ENCODE results near the gene PGF. TPM values are rescaled to one million over a fixed set of nuclear protein-coding genes. Genes with fewer than 3 reads are reported as not detected.

Gene PGF
- total RNA-seq, 1 donor from 2014 or later = 4.2 TPM

- peaks cover 58% of the 10 kb centered on the region for H3K4me1 ChIP-seq
These were observed 38.2 kb downstream of the PGF start for GRCh38 chr14:74917178-74917543.

GRCh38 chr14:74915826-74916225, 39.6 kb downstream of the PGF start:
- intact Hi-C loops (cut with micrococcal nuclease) = loop anchor here (10.0 kb wide), 1 partner anchor 169 kb away; no protein-coding TSS in a partner anchor
- no peak for DNase-seq
- Histone ChIP-seq H3K9me3 (replicated peaks) (no peaks in the 10 kb centered on the region), H3K27ac (replicated peaks) (peak overlapping the region; percentile 93), H3K4me1 (peaks cover 55% of the 10 kb centered on the region), H3K4me3 (no peak overlapping the region), H3K36me3 (no peaks in the 10 kb centered on the region), H3K27me3 (ENCODE audit: low read depth) (no peaks in the 10 kb centered on the region)
- TF ChIP-seq, protein P1, sequence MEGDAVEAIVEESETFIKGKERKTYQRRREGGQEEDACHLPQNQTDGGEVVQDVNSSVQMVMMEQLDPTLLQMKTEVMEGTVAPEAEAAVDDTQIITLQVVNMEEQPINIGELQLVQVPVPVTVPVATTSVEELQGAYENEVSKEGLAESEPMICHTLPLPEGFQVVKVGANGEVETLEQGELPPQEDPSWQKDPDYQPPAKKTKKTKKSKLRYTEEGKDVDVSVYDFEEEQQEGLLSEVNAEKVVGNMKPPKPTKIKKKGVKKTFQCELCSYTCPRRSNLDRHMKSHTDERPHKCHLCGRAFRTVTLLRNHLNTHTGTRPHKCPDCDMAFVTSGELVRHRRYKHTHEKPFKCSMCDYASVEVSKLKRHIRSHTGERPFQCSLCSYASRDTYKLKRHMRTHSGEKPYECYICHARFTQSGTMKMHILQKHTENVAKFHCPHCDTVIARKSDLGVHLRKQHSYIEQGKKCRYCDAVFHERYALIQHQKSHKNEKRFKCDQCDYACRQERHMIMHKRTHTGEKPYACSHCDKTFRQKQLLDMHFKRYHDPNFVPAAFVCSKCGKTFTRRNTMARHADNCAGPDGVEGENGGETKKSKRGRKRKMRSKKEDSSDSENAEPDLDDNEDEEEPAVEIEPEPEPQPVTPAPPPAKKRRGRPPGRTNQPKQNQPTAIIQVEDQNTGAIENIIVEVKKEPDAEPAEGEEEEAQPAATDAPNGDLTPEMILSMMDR (IDR thresholded peaks at IDR 0.05; ENCODE audit: borderline replicate concordance) = no peak

More at GRCh38 chr14:74917178-74917543, 38.2 kb downstream of the PGF start:
- Histone ChIP-seq H3K36me3 (no peaks in the 10 kb centered on the region), H3K9me3 (replicated peaks) (no peaks in the 10 kb centered on the region), H3K4me3 (peak overlapping the region; percentile 2), H3K27me3 (ENCODE audit: low read depth) (no peaks in the 10 kb centered on the region), H3K27ac (replicated peaks) (peak overlapping the region; percentile 93)
- no peak for DNase-seq
- TF ChIP-seq, protein P1 (IDR thresholded peaks at IDR 0.05; ENCODE audit: borderline replicate concordance) = no peak
- intact Hi-C loops (cut with micrococcal nuclease) = loop anchor here (10.0 kb wide), 1 partner anchor 168 kb away; no protein-coding TSS in a partner anchor

DNA sequence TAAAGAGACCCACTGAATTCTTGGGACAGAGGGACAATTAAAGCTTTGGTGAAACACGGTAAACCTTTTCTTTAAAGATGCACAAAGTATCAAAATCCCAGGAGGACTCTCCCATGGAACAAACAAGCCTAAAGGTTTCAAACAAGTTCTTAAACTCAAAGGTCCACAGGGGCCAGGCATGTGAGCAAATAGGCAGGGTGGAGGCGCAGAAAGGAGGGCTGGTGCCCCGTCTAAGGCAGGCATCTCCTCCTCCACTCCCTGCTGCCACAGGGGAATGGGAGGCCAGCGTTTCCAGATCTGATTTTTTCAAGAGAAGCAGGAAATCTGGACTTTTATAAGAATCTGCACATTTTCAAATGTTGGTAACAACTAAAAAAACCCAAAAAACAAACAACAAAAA, 40.0 kb downstream of the PGF start:
- Histone ChIP-seq H3K9me3 (replicated peaks) (no peaks in the 10 kb centered on the region), H3K36me3 (no peaks in the 10 kb centered on the region), H3K4me1 (peaks cover 59% of the 10 kb centered on the region), H3K27me3 (ENCODE audit: low read depth) (no peaks in the 10 kb centered on the region), H3K4me3 (no peak overlapping the region), H3K27ac (replicated peaks) (peak overlapping the region; percentile 93)
- intact Hi-C loops (cut with micrococcal nuclease) = loop anchor here (10.0 kb wide), 1 partner anchor 169 kb away; no protein-coding TSS in a partner anchor
- DNase-seq = no peak
- TF ChIP-seq, protein P1 (IDR thresholded peaks at IDR 0.05; ENCODE audit: borderline replicate concordance) = no peak

DNA sequence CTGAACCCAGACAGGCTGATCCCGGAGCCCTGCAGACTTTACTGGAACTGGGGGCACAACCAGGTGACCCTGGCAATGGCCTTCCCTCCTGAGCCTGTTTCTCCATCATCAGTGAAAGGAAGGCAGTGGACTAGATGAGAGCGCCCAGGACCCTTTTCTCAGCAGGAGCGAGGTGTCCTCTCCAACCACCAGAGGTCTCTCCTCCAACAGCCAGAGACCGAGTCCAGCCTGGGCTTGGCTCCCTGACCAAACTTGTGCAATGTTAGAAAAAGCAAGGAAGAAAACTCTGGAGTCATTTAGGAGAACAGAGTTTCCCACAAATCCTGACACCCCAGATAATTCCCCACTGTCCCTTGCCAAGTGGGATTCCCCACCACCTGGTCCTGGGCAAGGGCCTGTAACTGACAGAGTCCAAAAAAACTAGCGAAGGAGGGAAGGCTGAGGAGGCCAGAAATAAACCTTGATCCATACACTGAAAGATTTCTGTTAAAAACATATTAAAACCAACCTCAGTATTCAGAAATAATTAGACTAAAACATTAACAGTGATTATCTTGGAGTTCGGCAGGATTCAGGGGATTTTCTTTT, 41.3 kb downstream of the PGF start:
- Histone ChIP-seq H3K27ac (replicated peaks) (peak overlapping the region; percentile 93), H3K36me3 (no peaks in the 10 kb centered on the region), H3K9me3 (replicated peaks) (no peaks in the 10 kb centered on the region), H3K4me1 (peaks cover 66% of the 10 kb centered on the region), H3K4me3 (no peak overlapping the region), H3K27me3 (ENCODE audit: low read depth) (no peaks in the 10 kb centered on the region)
- TF ChIP-seq, protein P1 (IDR thresholded peaks at IDR 0.05; ENCODE audit: borderline replicate concordance) = peak; percentile 89
- DNase-seq = peak; percentile 74
- intact Hi-C loops (cut with micrococcal nuclease) = loop anchor here (10.0 kb wide), 1 partner anchor 171 kb away; no protein-coding TSS in a partner anchor

- Histone ChIP-seq H3K4me1 (peaks cover 69% of the 10 kb centered on the region), H3K36me3 (no peaks in the 10 kb centered on the region), H3K9me3 (replicated peaks) (no peaks in the 10 kb centered on the region), H3K4me3 (no peak overlapping the region), H3K27me3 (ENCODE audit: low read depth) (no peaks in the 10 kb centered on the region), H3K27ac (replicated peaks) (peak overlapping the region; percentile 93)
- intact Hi-C loops (cut with micrococcal nuclease) = loop anchor here (10.0 kb wide), 1 partner anchor 171 kb away; no protein-coding TSS in a partner anchor
- no peak for DNase-seq
- TF ChIP-seq, protein P1 (IDR thresholded peaks at IDR 0.05; ENCODE audit: borderline replicate concordance) = no peak
These were observed 41.9 kb downstream of the PGF start for GRCh38 chr14:74913393-74913910.

Data from left ventricle myocardium inferior (tissue), 1 donor.